ENCODE results near the gene RFX3. TPM values are rescaled to one million over a fixed set of nuclear protein-coding genes. Genes with fewer than 3 reads are reported as not detected.
"Not testable (repeated sequence)": the region's sequence is repeated elsewhere in the genome, so short reads cannot be mapped to it uniquely, and the experiment has no call there.

RFX3 gene
- total RNA-seq, 1 donor from 2014 or later: 16.3 TPM

GRCh38 chr9:3359048-3359692 lies 166.6 kb downstream of the RFX3 start:
- no peak for DNase-seq (ENCODE audit: low spot score)

GRCh38 chr9:3348169-3348568 lies 177.6 kb downstream of the RFX3 start:
- DNase-seq (ENCODE audit: low spot score): no peak

- DNase-seq (ENCODE audit: low spot score): no peak
Observed at GRCh38 chr9:3346549-3346948, 179.3 kb downstream of the RFX3 start.

GRCh38 chr9:3343671-3344070 lies 182.1 kb downstream of the RFX3 start:
- DNase-seq (ENCODE audit: low spot score): no peak

- DNase-seq (ENCODE audit: low spot score): no peak
Observed at GRCh38 chr9:3342159-3342777, 183.5 kb downstream of the RFX3 start.

- DNase-seq (ENCODE audit: low spot score): no peak
Observed at GRCh38 chr9:3337515-3338225, 188.1 kb downstream of the RFX3 start.

- DNase-seq (ENCODE audit: low spot score): no peak
Observed at GRCh38 chr9:3336951-3337350, 188.8 kb downstream of the RFX3 start.

GRCh38 chr9:3332802-3333201 lies 193.0 kb downstream of the RFX3 start:
- no peak for DNase-seq (ENCODE audit: low spot score)

- no peak for DNase-seq (ENCODE audit: low spot score)
Observed at GRCh38 chr9:3331801-3332200, 194.0 kb downstream of the RFX3 start.

GRCh38 chr9:3330792-3331420 lies 194.9 kb downstream of the RFX3 start:
- no peak for DNase-seq (ENCODE audit: low spot score)

GRCh38 chr9:3329361-3329760 lies 196.4 kb downstream of the RFX3 start:
- DNase-seq (ENCODE audit: low spot score): no peak

GRCh38 chr9:3323714-3324113 lies 202.1 kb downstream of the RFX3 start:
- no peak for DNase-seq (ENCODE audit: low spot score)

- DNase-seq (ENCODE audit: low spot score): no peak
Observed at GRCh38 chr9:3321186-3321585, 204.6 kb downstream of the RFX3 start.

- not testable (repeated sequence) for DNase-seq (ENCODE audit: low spot score)
Observed at GRCh38 chr9:3312595-3312994, 213.2 kb downstream of the RFX3 start.

- DNase-seq (ENCODE audit: low spot score): no peak
Observed at GRCh38 chr9:3308609-3309008, 217.2 kb downstream of the RFX3 start.

GRCh38 chr9:3304388-3304787 lies 221.4 kb downstream of the RFX3 start:
- DNase-seq (ENCODE audit: low spot score): not testable (repeated sequence)

- no peak for DNase-seq (ENCODE audit: low spot score)
Observed at GRCh38 chr9:3299872-3300271, 225.9 kb downstream of the RFX3 start.

- no peak for DNase-seq (ENCODE audit: low spot score)
Observed at GRCh38 chr9:3296536-3296935, 229.3 kb downstream of the RFX3 start.

GRCh38 chr9:3292311-3292710 lies 233.5 kb downstream of the RFX3 start:
- no peak for DNase-seq (ENCODE audit: low spot score)

- no peak for DNase-seq (ENCODE audit: low spot score)
Observed at GRCh38 chr9:3290231-3290840, 235.5 kb downstream of the RFX3 start.

GRCh38 chr9:3288686-3289085 lies 237.1 kb downstream of the RFX3 start:
- no peak for DNase-seq (ENCODE audit: low spot score)

Measured in mucosa of gallbladder (tissue), 1 donor.